ENCODE measurements around the gene ADAMTS2.

The ADAMTS2 gene

DNA sequence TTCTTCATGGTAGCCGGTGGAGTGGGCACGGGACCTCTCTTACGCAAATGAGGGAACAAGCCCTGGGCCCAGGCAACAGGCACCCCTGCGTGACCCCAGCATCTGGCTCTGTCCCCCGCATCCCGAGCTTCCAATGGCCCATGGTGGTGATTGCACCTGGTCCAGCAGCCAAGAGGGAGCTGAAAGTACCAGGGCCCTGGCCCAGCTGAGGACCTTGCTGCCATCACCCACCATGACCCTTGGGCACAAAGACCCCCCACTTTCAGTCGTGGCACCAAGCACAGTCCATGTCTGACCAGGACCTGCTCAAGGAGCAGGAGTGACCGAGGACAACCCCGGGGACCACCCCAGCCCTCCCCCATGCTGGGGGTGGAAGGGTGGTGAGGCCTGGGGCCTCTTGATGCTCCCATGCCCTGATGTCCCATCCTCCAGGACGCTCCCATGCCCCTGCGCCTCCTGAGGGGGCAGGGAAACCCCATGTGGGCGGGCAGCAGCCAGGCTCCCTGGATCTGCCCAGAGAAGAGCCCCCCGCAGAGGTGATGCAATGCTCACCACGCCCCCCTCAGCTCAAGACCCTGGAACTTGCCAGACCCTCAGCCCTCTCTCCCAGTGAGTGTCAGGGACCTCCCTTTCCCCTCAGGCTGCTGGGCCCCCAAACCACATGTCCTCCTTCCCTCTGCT lies 123.9 kb downstream of the ADAMTS2 start:
- TF ChIP-seq TEAD4 (IDR thresholded peaks at IDR 0.05): no peak
- TF ChIP-seq CEBPB (IDR thresholded peaks at IDR 0.05): no peak
- TF ChIP-seq FOXM1 (IDR thresholded peaks at IDR 0.05; ENCODE audit: borderline replicate concordance, low read depth): no peak
- TF ChIP-seq, protein P1, sequence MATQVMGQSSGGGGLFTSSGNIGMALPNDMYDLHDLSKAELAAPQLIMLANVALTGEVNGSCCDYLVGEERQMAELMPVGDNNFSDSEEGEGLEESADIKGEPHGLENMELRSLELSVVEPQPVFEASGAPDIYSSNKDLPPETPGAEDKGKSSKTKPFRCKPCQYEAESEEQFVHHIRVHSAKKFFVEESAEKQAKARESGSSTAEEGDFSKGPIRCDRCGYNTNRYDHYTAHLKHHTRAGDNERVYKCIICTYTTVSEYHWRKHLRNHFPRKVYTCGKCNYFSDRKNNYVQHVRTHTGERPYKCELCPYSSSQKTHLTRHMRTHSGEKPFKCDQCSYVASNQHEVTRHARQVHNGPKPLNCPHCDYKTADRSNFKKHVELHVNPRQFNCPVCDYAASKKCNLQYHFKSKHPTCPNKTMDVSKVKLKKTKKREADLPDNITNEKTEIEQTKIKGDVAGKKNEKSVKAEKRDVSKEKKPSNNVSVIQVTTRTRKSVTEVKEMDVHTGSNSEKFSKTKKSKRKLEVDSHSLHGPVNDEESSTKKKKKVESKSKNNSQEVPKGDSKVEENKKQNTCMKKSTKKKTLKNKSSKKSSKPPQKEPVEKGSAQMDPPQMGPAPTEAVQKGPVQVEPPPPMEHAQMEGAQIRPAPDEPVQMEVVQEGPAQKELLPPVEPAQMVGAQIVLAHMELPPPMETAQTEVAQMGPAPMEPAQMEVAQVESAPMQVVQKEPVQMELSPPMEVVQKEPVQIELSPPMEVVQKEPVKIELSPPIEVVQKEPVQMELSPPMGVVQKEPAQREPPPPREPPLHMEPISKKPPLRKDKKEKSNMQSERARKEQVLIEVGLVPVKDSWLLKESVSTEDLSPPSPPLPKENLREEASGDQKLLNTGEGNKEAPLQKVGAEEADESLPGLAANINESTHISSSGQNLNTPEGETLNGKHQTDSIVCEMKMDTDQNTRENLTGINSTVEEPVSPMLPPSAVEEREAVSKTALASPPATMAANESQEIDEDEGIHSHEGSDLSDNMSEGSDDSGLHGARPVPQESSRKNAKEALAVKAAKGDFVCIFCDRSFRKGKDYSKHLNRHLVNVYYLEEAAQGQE (IDR thresholded peaks at IDR 0.05; ENCODE audit: low read depth): no peak
- TF ChIP-seq, protein P2, sequence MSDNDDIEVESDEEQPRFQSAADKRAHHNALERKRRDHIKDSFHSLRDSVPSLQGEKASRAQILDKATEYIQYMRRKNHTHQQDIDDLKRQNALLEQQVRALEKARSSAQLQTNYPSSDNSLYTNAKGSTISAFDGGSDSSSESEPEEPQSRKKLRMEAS (IDR thresholded peaks at IDR 0.05): no peak
- TF ChIP-seq, protein P3, sequence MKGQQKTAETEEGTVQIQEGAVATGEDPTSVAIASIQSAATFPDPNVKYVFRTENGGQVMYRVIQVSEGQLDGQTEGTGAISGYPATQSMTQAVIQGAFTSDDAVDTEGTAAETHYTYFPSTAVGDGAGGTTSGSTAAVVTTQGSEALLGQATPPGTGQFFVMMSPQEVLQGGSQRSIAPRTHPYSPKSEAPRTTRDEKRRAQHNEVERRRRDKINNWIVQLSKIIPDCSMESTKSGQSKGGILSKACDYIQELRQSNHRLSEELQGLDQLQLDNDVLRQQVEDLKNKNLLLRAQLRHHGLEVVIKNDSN (IDR thresholded peaks at IDR 0.05): no peak
- no peak for TF ChIP-seq ZBTB7A (IDR thresholded peaks at IDR 0.05; ENCODE audit: low read depth)
- TF ChIP-seq TAF1 (IDR thresholded peaks at IDR 0.05; ENCODE audit: low read depth): no peak

DNA sequence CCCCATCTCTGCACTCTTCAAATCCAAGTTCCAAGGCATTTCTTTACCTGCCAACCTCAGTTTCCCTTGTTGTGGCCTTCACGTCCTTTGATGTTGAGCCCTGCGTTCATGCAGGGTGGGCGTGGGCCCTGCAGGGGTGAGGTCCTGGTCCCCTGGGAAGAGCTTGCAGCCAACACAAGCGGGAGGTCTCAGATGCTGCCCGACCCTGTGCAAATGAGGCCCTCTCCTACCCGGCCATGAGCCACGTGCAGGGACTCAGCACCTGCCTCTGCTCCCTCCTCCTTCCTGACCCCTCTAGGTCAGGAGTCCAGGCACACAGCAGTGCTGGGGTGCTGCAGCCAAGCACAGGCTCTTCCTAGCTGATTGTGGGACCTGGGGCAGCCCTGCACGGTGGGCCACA lies 124.5 kb downstream of the ADAMTS2 start:
- TF ChIP-seq, protein P3 (IDR thresholded peaks at IDR 0.05): no peak
- TF ChIP-seq TEAD4 (IDR thresholded peaks at IDR 0.05) (no peak), EGR1 (IDR thresholded peaks at IDR 0.05) (no peak), TCF12 (IDR thresholded peaks at IDR 0.05; ENCODE audit: low read depth) (no peak), RAD21 (IDR thresholded peaks at IDR 0.05; ENCODE audit: low read depth) (no peak), YY1 (IDR thresholded peaks at IDR 0.05; ENCODE audit: low read depth) (no peak), CEBPB (IDR thresholded peaks at IDR 0.05) (no peak), ZBTB7A (IDR thresholded peaks at IDR 0.05; ENCODE audit: low read depth) (no peak), EP300 (IDR thresholded peaks at IDR 0.05; ENCODE audit: borderline replicate concordance) (no peak), TAF1 (IDR thresholded peaks at IDR 0.05; ENCODE audit: low read depth) (no peak), NFIC (IDR thresholded peaks at IDR 0.05) (no peak), FOXM1 (IDR thresholded peaks at IDR 0.05; ENCODE audit: borderline replicate concordance, low read depth) (no peak), CREB1 (IDR thresholded peaks at IDR 0.05; ENCODE audit: low read depth) (no peak)
- TF ChIP-seq, protein P2 (IDR thresholded peaks at IDR 0.05): no peak
- TF ChIP-seq, protein P1 (IDR thresholded peaks at IDR 0.05; ENCODE audit: low read depth): no peak

DNA sequence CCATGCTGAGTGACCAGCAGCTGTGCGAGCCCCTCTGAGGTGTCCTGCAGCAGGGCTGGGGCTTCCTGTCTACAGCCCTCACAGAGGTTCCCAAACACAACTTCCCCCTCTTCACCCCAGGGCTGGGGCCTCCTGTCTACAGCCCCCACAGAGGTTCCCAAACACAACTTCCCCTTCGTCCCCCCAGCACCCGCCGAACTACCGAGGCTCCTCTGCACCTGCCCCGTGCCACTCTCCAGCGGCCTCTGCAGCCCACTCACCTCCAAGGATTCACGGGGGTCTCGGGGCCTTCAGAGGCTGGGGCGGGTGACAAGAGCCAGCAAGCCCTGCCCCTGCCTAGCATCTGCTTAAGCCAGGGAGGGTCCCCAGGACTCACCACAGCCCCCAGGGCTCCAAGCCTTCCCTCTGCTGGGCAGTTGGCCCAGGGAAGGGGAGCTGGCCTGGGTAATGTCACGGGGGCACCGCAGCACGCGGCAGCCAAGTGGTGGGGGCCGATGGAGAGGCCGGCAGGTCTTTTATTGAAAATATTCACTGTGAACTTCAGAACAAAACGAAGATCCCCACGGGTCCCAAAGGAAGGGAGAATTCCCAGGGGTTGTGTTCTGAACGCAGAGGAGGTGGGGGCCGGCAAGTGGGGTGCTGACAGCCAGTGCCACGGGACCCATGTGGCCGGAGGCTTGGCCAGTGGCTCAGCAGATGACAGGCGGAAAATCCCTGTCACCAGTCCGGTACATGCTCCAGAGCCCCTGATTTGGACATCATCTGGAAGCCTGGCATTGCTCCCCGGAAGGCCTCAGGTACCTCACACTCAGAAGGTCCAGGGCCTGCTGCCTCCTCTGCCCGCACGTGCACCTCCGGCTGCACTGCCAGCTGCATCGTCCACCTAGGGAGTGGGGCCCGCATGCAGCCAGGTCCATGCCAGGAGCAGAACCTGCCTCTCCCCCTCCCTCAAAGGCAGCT lies 125.3 kb downstream of the ADAMTS2 start:
- TF ChIP-seq TCF12 (IDR thresholded peaks at IDR 0.05; ENCODE audit: low read depth): no peak
- TF ChIP-seq, protein P1 (IDR thresholded peaks at IDR 0.05; ENCODE audit: low read depth): no peak
- TF ChIP-seq CREB1 (IDR thresholded peaks at IDR 0.05; ENCODE audit: low read depth): no peak
- TF ChIP-seq, protein P2 (IDR thresholded peaks at IDR 0.05): no peak
- TF ChIP-seq FOXM1 (IDR thresholded peaks at IDR 0.05; ENCODE audit: borderline replicate concordance, low read depth): no peak
- TF ChIP-seq EP300 (IDR thresholded peaks at IDR 0.05; ENCODE audit: borderline replicate concordance): no peak
- no peak for TF ChIP-seq RAD21 (IDR thresholded peaks at IDR 0.05; ENCODE audit: low read depth)
- TF ChIP-seq CEBPB (IDR thresholded peaks at IDR 0.05): no peak
- TF ChIP-seq NFIC (IDR thresholded peaks at IDR 0.05): no peak
- no peak for TF ChIP-seq ZBTB7A (IDR thresholded peaks at IDR 0.05; ENCODE audit: low read depth)
- TF ChIP-seq YY1 (IDR thresholded peaks at IDR 0.05; ENCODE audit: low read depth): no peak
- no peak for TF ChIP-seq TAF1 (IDR thresholded peaks at IDR 0.05; ENCODE audit: low read depth)
- TF ChIP-seq, protein P3 (IDR thresholded peaks at IDR 0.05): no peak
- TF ChIP-seq EGR1 (IDR thresholded peaks at IDR 0.05): no peak
